ENCODE data around the gene BTBD6.

Gene BTBD6

DNA sequence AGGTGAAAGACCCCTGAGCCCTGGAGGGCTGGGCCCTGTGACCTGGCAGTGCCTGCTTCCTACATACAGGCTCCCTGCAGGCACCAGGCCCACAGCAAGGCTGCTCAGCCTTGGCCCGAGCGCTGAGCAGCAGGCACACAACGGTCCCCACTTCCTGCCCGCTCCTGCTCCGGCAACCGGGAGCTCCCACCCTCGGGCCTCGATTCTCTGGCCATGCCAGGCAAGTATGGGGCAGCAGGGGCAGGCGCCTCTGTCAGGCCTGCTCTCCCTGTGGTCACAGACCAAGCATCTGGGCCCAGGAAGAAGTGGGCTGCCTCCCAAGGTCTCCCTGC, 36.6 kb upstream of the BTBD6 start:
- DNase-seq: no peak

GRCh38 chr14:105212541-105213300, 35.6 kb upstream of the BTBD6 start:
- no peak for DNase-seq

DNA sequence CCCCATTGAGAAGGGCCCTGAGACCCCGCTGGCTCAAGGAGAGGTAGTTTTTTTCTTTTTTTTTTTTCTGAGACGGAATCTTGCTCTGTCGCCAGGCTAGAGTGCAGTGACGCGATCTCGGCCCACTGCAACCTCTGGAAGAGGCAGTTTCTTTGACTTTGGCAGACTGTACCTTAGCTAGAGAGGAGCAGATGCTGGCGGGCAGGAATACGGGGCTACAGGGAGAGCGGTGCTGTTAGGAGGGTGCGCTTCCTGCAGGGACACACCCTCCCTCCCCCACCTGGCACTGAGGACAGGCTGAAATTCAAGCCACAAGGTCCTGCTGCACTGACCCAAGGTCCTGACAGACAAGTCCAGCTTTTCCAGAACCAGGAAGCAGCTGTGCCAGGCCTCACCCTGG, 35.0 kb upstream of the BTBD6 start:
- no peak for DNase-seq

DNA sequence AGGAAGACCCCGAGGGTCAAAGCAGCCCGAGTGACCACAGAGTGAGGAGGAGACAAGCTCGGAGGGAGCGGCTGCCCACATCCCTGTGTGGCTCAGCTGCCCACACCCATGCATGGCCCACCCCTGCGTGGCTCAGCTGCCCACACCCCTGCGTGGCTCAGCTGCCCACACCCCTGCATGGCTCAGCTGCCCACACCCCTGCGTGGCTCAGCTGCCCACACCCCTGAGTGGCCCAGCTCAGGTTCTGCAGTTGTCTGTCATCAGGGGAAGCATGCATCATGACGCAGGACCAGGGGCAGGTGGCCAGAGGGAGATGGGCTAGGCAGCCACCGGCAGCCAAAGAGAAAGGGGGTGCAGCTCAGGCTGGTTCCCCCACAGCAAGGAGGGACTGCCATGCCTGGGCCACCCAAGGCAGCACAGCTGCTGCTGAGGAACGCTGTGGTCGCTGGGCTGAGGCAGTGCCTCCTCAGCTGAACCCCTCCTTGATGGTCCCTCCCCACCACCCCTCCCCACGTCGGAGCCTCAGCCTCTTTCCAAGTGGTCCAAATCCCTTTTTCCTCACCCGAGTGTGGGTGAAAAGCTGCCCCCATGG, 33.9 kb upstream of the BTBD6 start:
- no peak for DNase-seq

- no peak for DNase-seq
Measured at GRCh38 chr14:105215602-105216001, 32.7 kb upstream of the BTBD6 start.

- DNase-seq: no peak
Measured at GRCh38 chr14:105216490-105217247, 31.7 kb upstream of the BTBD6 start.

- DNase-seq: no peak
Measured at GRCh38 chr14:105217774-105218173, 30.6 kb upstream of the BTBD6 start.

GRCh38 chr14:105218611-105219010, 29.7 kb upstream of the BTBD6 start:
- DNase-seq: no peak

GRCh38 chr14:105219043-105219612, 29.2 kb upstream of the BTBD6 start:
- DNase-seq: no peak

DNA sequence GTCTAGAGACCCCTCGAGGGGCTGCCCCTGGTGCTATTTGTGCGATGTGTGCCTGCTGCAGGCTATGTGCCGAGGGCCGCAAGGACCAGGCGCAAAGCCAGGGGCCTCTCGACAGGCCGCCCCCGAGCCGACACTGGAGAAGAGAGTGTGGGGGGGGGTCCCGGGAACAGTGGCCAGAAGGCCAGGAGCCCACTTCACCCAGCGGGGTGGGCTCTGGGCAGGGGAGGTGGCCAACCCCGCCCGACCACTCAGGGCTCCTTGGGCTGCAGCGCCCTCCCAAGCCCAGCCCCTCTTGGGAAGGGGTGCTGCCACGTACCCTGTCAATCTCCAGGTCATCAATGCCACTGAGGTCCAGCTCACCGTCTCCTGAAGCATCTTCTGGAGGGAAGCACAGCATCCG, 28.6 kb upstream of the BTBD6 start:
- DNase-seq: no peak

DNA sequence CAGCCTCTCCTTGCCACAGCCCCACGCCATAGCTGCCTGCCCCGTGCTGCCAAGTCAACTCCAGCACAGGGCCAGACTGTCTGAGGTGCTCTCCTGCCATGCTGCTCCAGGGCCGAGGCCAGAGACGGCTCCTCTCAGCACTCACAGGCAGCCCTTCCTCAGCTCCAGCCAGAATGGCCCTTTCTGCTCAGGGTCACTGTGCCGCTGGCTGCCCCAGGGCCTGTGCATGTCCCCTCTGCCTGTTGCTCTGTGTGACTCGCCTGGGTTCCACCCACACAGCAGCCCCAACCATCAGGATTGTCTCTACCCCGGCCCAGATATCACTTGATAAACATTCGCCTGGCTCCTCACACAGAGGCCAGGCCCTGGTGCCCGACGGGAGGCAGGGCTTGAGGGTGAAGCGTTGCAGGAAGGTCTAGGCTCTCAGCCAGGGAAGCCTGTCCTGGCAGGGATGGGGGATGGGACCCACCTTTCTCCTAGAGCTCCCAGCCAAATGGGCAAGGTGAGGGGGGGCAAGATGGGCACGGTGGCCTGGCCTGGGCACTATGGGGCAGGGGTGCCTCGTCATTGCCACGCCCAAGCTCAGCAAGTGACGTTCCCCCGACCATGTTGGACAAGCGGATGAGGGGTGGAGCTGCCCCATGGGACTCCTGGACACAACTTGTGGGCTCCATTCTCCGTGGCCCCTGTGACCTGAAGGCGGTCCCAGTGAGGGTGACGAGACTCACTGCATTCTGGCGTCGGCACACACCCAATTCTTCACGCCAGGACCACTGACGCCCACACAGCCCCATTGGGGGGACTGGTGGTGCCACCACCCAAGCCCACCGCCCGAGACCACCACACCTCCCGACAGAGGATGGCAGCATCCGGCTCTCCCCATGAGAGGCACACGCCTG, 27.4 kb upstream of the BTBD6 start:
- DNase-seq: no peak

- no peak for DNase-seq
Measured at GRCh38 chr14:105221598-105222178, 26.6 kb upstream of the BTBD6 start.

- no peak for DNase-seq
Measured at GRCh38 chr14:105223260-105223659, 25.1 kb upstream of the BTBD6 start.

GRCh38 chr14:105223770-105224544, 24.4 kb upstream of the BTBD6 start:
- DNase-seq: no peak

- no peak for DNase-seq
Measured at GRCh38 chr14:105224845-105225570, 23.3 kb upstream of the BTBD6 start.

GRCh38 chr14:105226198-105226597, 22.1 kb upstream of the BTBD6 start:
- DNase-seq: no peak

- no peak for DNase-seq
Measured at GRCh38 chr14:105227346-105227745, 21.0 kb upstream of the BTBD6 start.

DNA sequence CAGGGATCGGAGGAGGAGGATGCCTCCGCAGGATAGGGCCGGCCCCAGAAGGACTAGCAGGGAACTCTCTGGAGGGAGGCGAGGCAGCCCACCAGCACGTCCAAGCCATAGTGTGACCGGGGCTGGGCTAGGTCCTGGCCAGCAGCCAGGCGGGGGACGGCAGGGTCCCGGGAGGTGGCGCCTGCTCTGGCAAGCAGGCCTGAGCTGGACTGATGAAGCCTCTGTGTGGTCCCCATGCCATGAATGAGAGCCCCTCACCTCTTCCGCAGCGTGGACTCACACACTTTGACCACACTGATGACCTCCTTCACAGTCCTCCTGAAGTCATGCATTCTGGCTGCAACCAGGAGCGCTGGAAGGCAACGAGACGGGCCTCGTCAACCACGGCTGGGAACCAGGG, 19.8 kb upstream of the BTBD6 start:
- DNase-seq: no peak

DNA sequence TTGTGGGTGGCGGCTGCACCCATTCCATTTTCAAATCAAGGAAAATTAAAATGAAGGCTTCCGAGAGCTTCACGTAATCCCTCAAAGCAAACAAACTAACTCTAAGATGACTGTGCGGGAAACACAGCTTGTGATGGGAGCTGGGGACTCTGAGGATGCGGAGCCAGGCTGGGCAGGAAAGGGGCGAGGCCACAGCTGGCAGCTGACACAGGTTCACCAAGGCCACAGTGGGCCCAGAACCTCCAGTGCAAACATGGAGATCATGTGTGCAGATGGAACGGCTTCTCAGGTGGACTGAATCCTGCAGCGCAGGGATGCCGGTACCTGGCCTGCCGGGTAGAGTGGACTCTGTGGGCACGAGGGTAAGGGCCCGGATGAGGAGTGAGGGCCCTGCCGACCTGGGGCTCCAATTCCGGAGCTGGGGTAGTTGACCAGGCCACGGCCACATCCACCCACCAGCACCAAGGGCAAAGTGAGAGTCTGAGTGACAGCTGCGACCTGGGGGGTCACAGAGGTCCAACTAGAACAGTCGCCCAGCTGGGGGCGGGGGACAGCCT, 19.2 kb upstream of the BTBD6 start:
- no peak for DNase-seq

GRCh38 chr14:105240811-105241576, 7.3 kb upstream of the BTBD6 start:
- no peak for DNase-seq
